Measurements from ENCODE around the gene CFAP74. TPM values are rescaled to one million over a fixed set of nuclear protein-coding genes. Genes with fewer than 3 reads are reported as not detected.

The CFAP74 gene
- total RNA-seq, 1 donor from 2014 or later = 0.42 TPM

DNA sequence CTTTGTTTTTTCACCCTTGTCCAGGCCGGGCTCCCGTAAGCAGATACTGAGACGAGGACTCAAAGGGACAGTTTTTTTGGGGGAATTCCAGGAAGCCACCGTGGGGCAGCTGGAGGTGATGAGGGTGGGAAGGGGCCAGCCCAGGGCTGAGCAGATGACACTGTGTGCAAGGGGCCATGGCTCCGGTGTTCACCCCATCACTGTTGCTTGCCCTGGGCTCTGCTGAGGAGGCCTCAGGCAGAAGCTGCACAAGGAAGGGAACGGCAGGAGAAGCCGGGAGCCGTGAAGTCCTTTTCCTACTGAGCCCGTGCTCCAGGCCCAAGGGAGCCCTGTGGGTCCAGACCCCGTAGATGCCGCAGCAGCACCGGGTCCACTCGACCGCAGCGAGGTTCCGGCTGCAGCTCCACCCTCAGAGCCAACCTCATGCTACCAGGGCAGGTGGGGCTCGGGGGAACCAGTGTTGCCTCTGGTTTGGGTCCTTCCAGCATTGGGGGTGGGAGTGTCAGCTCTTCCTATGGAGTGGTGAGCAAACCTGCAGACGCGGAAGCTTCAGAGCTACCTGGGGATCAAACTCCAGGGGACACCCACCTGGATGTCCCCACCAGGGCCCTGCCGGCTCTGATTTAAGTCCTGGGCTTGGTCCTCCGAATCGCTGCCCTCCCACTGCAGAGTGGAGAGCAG, 92.8 kb downstream of the CFAP74 start:
- no peaks in the 10 kb centered on the region for H3K36me3 Mint-ChIP-seq
- TF ChIP-seq, protein P1, sequence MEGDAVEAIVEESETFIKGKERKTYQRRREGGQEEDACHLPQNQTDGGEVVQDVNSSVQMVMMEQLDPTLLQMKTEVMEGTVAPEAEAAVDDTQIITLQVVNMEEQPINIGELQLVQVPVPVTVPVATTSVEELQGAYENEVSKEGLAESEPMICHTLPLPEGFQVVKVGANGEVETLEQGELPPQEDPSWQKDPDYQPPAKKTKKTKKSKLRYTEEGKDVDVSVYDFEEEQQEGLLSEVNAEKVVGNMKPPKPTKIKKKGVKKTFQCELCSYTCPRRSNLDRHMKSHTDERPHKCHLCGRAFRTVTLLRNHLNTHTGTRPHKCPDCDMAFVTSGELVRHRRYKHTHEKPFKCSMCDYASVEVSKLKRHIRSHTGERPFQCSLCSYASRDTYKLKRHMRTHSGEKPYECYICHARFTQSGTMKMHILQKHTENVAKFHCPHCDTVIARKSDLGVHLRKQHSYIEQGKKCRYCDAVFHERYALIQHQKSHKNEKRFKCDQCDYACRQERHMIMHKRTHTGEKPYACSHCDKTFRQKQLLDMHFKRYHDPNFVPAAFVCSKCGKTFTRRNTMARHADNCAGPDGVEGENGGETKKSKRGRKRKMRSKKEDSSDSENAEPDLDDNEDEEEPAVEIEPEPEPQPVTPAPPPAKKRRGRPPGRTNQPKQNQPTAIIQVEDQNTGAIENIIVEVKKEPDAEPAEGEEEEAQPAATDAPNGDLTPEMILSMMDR (IDR thresholded peaks at IDR 0.05; ENCODE audit: unreplicated experiment) = no peak
- H3K9me3 Mint-ChIP-seq = no peaks in the 10 kb centered on the region
- H3K4me3 Mint-ChIP-seq = peak overlapping the region; percentile 66
- H3K27ac Mint-ChIP-seq = no peak overlapping the region
- DNase-seq (ENCODE audit: low spot score in 2 of 2, unreplicated experiment in 2 of 2) = no peak
- peaks cover 15% of the 10 kb centered on the region for H3K4me1 Mint-ChIP-seq
- H3K27me3 Mint-ChIP-seq (ENCODE audit: low read depth) = peaks cover 4% of the 10 kb centered on the region

DNA sequence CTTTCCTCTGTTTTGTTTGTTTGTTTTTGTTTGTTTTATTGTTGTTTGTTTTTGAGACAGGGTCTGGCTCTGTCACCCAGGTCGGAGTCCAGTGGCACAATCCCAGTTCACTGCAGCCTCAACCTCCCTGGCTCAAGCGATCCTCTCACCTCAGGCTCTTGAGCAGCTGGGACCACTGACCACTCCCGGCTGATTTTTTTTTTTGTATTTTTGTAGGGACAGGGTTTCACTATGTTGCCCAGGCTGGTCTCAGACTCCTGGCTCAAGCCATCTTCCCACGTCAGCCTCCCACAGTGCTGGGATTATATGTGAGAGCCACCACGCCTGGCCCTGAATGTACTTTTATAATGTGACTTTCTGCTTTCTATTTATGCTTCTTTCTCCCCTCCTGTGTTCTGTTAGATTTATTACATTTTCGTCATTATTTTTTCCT, 93.5 kb downstream of the CFAP74 start:
- TF ChIP-seq, protein P1 (IDR thresholded peaks at IDR 0.05; ENCODE audit: unreplicated experiment) = no peak
- H3K27me3 Mint-ChIP-seq (ENCODE audit: low read depth) = peaks cover 4% of the 10 kb centered on the region
- peak overlapping the region; percentile 66 for H3K4me3 Mint-ChIP-seq
- H3K9me3 Mint-ChIP-seq = no peaks in the 10 kb centered on the region
- H3K36me3 Mint-ChIP-seq = no peaks in the 10 kb centered on the region
- DNase-seq (ENCODE audit: low spot score in 2 of 2, unreplicated experiment in 2 of 2) = no peak
- peak overlapping the region; percentile 85 for H3K27ac Mint-ChIP-seq
- peaks cover 15% of the 10 kb centered on the region for H3K4me1 Mint-ChIP-seq

DNA sequence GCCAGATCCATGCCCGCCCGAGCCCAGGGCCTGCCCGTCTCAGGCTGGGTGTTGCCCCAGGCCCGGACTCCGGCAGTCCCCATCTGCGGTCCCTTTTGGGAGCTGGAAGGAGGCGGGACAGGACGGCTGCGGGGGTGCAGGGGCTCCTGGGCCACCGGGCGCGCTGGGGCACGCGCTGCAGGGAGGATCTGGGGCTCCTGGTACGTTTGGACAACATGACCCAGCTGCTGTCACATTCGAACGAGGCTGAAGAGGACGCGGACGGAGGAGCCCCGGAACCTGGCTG, 95.1 kb downstream of the CFAP74 start:
- Mint-ChIP-seq H3K9me3 (no peaks in the 10 kb centered on the region), H3K36me3 (no peaks in the 10 kb centered on the region), H3K4me1 (peaks cover 15% of the 10 kb centered on the region), H3K27ac (no peak overlapping the region), H3K4me3 (peak overlapping the region; percentile 65), H3K27me3 (ENCODE audit: low read depth) (no peaks in the 10 kb centered on the region)
- no peak for DNase-seq (ENCODE audit: low spot score in 2 of 2, unreplicated experiment in 2 of 2)
- TF ChIP-seq, protein P1 (IDR thresholded peaks at IDR 0.05; ENCODE audit: unreplicated experiment) = no peak

DNA sequence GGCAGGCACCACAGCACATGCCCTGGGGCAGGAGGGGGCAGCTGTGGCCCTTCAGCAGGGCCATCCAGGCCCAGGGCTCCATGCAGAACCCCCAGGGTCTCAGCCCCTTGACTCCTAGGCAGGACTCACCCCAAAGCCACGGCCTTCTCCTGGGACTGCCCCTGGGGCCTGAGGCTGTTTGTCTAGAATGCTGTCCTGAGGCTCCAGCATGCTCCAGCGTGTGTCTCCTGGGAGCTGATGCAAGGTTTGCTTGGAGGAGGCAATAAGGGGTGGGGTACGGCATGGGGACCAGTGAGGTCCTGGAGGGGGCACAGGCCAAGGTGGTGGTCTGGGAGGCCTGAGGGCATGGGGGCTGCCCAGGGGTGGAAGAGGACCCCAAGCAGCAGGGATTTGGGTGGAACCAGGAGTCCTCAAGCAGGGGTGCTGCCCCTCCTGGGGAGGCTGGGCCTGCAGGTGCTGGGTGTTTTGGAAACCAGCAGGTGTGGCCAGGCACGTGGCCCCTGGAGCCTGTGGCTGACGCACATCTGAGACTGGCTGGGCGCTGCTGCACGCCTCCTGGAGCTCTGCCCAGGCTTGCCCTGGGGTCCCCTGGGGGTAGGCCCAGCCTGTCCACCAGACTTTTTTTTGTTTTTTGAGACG, 96.4 kb downstream of the CFAP74 start:
- H3K27ac Mint-ChIP-seq = no peak overlapping the region
- no peaks in the 10 kb centered on the region for H3K36me3 Mint-ChIP-seq
- TF ChIP-seq, protein P1 (IDR thresholded peaks at IDR 0.05; ENCODE audit: unreplicated experiment) = no peak
- DNase-seq (ENCODE audit: low spot score in 2 of 2, unreplicated experiment in 2 of 2) = no peak
- H3K9me3 Mint-ChIP-seq = peaks cover 3% of the 10 kb centered on the region
- peaks cover 15% of the 10 kb centered on the region for H3K4me1 Mint-ChIP-seq
- H3K4me3 Mint-ChIP-seq = peak overlapping the region; percentile 20
- no peaks in the 10 kb centered on the region for H3K27me3 Mint-ChIP-seq (ENCODE audit: low read depth)

DNA sequence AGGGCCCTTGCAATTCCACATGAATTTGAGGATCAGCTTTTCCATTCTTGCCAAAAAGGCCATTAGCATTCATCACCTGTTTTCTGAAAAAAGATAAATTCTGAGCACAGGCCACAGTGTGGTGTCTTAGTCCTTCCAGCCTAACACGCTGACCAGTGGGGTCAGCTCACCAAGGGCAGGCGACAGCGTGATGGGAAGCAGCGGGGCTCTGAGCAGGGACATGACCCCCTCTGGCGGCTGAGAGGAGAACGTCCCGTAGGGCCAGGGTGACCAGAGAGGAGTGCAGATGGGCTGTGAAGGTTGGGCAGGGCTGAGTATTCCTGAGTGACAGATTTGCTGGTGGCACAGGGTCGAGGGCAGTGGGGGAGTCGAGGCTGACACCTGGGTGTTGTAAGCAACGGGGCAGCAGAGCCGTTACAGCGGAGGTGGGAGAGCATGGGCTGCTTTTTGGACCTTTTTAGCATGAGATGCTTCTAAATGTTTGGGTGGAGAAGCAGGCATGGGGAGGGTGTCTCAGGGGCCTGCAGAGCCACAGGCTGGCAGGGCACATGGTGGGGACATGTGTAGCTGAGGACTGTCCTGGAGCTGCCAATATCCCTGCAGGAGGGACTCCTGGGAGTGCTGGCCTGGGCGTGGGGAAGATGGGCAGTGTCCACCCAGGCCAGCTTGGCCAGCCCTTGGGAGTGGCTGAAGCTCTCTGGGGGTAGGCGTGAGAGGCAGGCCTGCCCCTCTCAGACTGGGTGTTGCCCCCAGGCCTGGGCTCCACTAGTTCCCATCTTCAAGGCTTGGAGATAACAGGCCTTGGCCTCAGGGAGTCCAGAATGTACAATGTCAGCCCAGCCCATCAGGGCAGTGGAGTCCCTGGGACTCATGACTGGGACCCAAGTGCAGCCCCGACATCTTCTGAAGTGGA, 97.1 kb downstream of the CFAP74 start:
- no peaks in the 10 kb centered on the region for H3K36me3 Mint-ChIP-seq
- TF ChIP-seq, protein P1 (IDR thresholded peaks at IDR 0.05; ENCODE audit: unreplicated experiment) = peak; percentile 75
- peaks cover 15% of the 10 kb centered on the region for H3K4me1 Mint-ChIP-seq
- H3K27me3 Mint-ChIP-seq (ENCODE audit: low read depth) = no peaks in the 10 kb centered on the region
- peak overlapping the region; percentile 39 for H3K27ac Mint-ChIP-seq
- peak in 1 of 2 experiments; percentile 83 for DNase-seq (ENCODE audit: low spot score in 2 of 2, unreplicated experiment in 2 of 2)
- H3K9me3 Mint-ChIP-seq = peaks cover 3% of the 10 kb centered on the region
- peak overlapping the region; percentile 38 for H3K4me3 Mint-ChIP-seq
